Upper lobe of left lung (tissue), 4 donors: Measurements from ENCODE around the gene TMEM187.
A peak's percentile ranks its signal among the peaks of the same experiment; 100 is the strongest.

ENCODE experiments used
- CTCF ChIP-seq, 6 experiments: fragments of 450-650 bp in 4 of 6; fragments of 200-600 bp in 2 of 6; sonication (generic) in 2 of 6; IDR thresholded peaks; one replicate each; pipeline ENCODE4 v1.5.1; 2016 to 2019; ENCODE audit warnings: antibody characterized with exemption in 6 of 6
- POLR2A ChIP-seq, 4 donors: fragments of 450-650 bp; IDR thresholded peaks; one replicate each; pipeline ENCODE4 v1.5.1; 2016 to 2017; ENCODE audit warnings: antibody characterized with exemption in 4 of 4, mild to moderate bottlenecking in 2 of 4
- POLR2AphosphoS5 ChIP-seq, 2 donors: sonication (generic); formaldehyde crosslinking; IDR thresholded peaks; one replicate each; pipeline ENCODE4 v1.5.1; 2017; ENCODE audit warnings: antibody characterized with exemption in 2 of 2

GRCh38 chrX:153944140-153944799, 28.3 kb upstream of the TMEM187 start, which contains the start of gene RENBP:
- no peak for TF ChIP-seq CTCF (IDR thresholded peaks at IDR 0.05)
- TF ChIP-seq POLR2A (IDR thresholded peaks at IDR 0.05) = peak in 1 of 4 donors; percentile 50
- TF ChIP-seq POLR2AphosphoS5 (IDR thresholded peaks at IDR 0.05) = peak in 1 of 2 donors; percentile 34
